Measurements from ENCODE around the gene LRRK2.

LRRK2 gene

DNA sequence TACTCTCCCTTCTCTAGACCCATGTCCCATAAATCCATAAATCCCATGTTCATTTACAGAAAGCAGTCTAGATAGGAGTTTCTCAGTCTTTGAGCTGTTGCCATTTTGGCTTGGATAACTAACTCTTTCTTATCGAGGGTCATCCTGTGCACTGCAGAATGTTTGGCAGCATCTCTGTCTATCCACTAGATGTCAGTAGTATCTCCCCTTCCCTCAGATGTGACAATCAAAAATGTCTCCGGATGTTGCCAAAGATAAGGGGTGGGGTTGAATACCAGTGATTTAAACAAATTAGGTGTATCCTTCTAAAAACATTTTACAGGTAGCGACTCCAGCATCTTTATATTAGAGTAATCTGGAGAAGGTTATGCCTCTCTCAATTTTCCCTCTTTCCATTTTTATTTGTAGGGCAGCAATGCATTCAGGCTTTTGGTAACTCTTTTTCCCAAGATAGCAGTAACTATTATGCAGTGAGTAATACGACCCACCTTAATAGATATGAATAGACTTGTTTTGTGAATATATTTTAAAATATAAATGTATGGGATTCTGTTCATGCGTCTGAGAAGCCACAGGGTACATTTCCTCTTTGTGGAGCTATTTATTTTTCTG is 100.7 kb downstream of the LRRK2 start:
- H3K79me1 ChIP-seq (ENCODE audit: low read length) = no peaks in the 10 kb centered on the region
- H2AK5ac ChIP-seq (ENCODE audit: low read length) = no peak overlapping the region
- no peak overlapping the region for H3K27ac ChIP-seq (ENCODE audit: low read depth, low read length)
- no peak overlapping the region for H2BK120ac ChIP-seq (ENCODE audit: insufficient read depth, low read length, poor library complexity)
- no peak overlapping the region for H3K4ac ChIP-seq (ENCODE audit: low read depth, low read length)
- no peaks in the 10 kb centered on the region for H3K4me1 ChIP-seq (ENCODE audit: control insufficient read depth in 1 of 2, insufficient read depth in 2 of 2, low read length in 2 of 2)
- no peak overlapping the region for H2BK5ac ChIP-seq (ENCODE audit: low read depth, low read length, poor library complexity)
- no peak overlapping the region for H4K8ac ChIP-seq (ENCODE audit: low read depth, low read length)
- H3K36me3 ChIP-seq (ENCODE audit: control insufficient read depth in 1 of 2, insufficient read depth in 2 of 2, low read length in 2 of 2) = no peaks in the 10 kb centered on the region
- no peak overlapping the region for H3K14ac ChIP-seq (ENCODE audit: low read length)
- H3K18ac ChIP-seq (ENCODE audit: low read length) = no peak overlapping the region
- H3K27me3 ChIP-seq (ENCODE audit: insufficient read depth, low read length) = no peaks in the 10 kb centered on the region
- peak; percentile 10 to 58 for DNase-seq
- H2AFZ ChIP-seq (ENCODE audit: insufficient read depth, low read length, poor library complexity) = no peak overlapping the region
- no CpG with 5 or more reads among the region's 5 CpGs for WGBS (ENCODE audit: extremely low coverage, insufficient coverage, insufficient read length)
- no peaks in the 10 kb centered on the region for H3K9me3 ChIP-seq (ENCODE audit: insufficient read depth, low read depth, low read length)
- H3K4me3 ChIP-seq (ENCODE audit: low read depth, low read length) = no peak overlapping the region
- no peak overlapping the region for H2BK12ac ChIP-seq (ENCODE audit: low read length)
- no peak overlapping the region for H4K12ac ChIP-seq (ENCODE audit: low read depth, low read length)
- no peak overlapping the region for H3K9ac ChIP-seq (ENCODE audit: low read length)
- no peaks in the 10 kb centered on the region for H3K79me2 ChIP-seq (ENCODE audit: control insufficient read depth, insufficient read depth, low read length, poor library complexity)
- H4K91ac ChIP-seq (ENCODE audit: low read depth, low read length) = no peak overlapping the region
- H3K23ac ChIP-seq (ENCODE audit: low read length) = no peak overlapping the region
- H3K4me2 ChIP-seq (ENCODE audit: low read length) = no peak overlapping the region

DNA sequence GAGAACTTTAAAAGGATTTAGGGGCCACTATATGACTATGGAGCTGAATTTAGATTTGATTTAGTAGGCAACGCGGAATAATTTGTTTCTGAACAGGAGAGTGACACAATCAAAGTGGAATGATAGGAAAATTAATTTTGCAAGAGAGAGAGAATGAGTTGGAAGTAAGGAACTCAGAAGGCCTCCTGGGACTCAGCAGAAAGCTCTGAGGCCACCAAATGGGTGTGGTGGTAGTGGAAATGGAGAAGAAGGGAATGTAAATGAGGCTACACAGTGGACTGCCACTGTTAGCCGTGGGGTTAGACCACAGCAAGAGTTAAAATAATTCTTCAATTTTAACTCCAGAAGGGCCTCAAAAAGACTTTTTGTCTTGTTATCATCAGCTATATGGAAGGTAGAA is 102.7 kb downstream of the LRRK2 start:
- no peak overlapping the region for H4K12ac ChIP-seq (ENCODE audit: low read depth, low read length)
- no peak overlapping the region for H3K4me3 ChIP-seq (ENCODE audit: low read depth, low read length)
- H3K4me2 ChIP-seq (ENCODE audit: low read length) = no peak overlapping the region
- no peak overlapping the region for H3K18ac ChIP-seq (ENCODE audit: low read length)
- H3K27ac ChIP-seq (ENCODE audit: low read depth, low read length) = no peak overlapping the region
- H3K4ac ChIP-seq (ENCODE audit: low read depth, low read length) = no peak overlapping the region
- no peak overlapping the region for H2BK5ac ChIP-seq (ENCODE audit: low read depth, low read length, poor library complexity)
- WGBS (ENCODE audit: extremely low coverage, insufficient coverage, insufficient read length) = no CpG with 5 or more reads among the region's 3 CpGs
- H3K36me3 ChIP-seq (ENCODE audit: control insufficient read depth in 1 of 2, insufficient read depth in 2 of 2, low read length in 2 of 2) = no peaks in the 10 kb centered on the region
- H2AK5ac ChIP-seq (ENCODE audit: low read length) = no peak overlapping the region
- H4K91ac ChIP-seq (ENCODE audit: low read depth, low read length) = no peak overlapping the region
- no peak overlapping the region for H3K9ac ChIP-seq (ENCODE audit: low read length)
- no peak overlapping the region for H2BK12ac ChIP-seq (ENCODE audit: low read length)
- no peaks in the 10 kb centered on the region for H3K27me3 ChIP-seq (ENCODE audit: insufficient read depth, low read length)
- H3K9me3 ChIP-seq (ENCODE audit: insufficient read depth, low read depth, low read length) = no peaks in the 10 kb centered on the region
- H3K4me1 ChIP-seq (ENCODE audit: control insufficient read depth in 1 of 2, insufficient read depth in 2 of 2, low read length in 2 of 2) = no peaks in the 10 kb centered on the region
- H3K79me1 ChIP-seq (ENCODE audit: low read length) = no peaks in the 10 kb centered on the region
- no peak for DNase-seq
- H3K14ac ChIP-seq (ENCODE audit: low read length) = no peak overlapping the region
- no peak overlapping the region for H2AFZ ChIP-seq (ENCODE audit: insufficient read depth, low read length, poor library complexity)
- H2BK120ac ChIP-seq (ENCODE audit: insufficient read depth, low read length, poor library complexity) = no peak overlapping the region
- H3K23ac ChIP-seq (ENCODE audit: low read length) = no peak overlapping the region
- no peaks in the 10 kb centered on the region for H3K79me2 ChIP-seq (ENCODE audit: control insufficient read depth, insufficient read depth, low read length, poor library complexity)
- no peak overlapping the region for H4K8ac ChIP-seq (ENCODE audit: low read depth, low read length)

DNA sequence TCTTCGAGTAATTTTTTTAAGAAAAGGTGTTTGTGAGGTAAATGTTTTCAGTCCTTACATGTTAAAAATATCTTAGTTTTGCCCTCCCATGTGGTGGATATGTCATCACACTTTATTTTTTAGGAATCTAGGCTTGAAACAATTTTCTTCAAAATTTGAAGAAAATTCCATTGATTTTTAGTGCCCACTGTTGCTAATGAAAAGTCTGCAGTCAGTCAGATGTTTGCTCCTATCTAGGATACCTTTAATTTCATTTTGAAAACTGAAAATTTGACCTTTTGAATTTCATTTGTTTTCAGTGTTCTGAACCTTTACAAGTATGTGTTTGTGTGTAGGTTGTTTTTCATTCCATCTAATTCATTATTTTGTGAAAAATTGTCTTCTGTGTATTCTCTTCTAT is 105.4 kb downstream of the LRRK2 start:
- Histone ChIP-seq H3K14ac (ENCODE audit: low read length) (no peak overlapping the region), H3K27me3 (ENCODE audit: insufficient read depth, low read length) (no peaks in the 10 kb centered on the region), H3K23ac (ENCODE audit: low read length) (no peak overlapping the region), H4K12ac (ENCODE audit: low read depth, low read length) (no peak overlapping the region), H3K4ac (ENCODE audit: low read depth, low read length) (no peak overlapping the region), H2BK5ac (ENCODE audit: low read depth, low read length, poor library complexity) (no peak overlapping the region), H2AFZ (ENCODE audit: insufficient read depth, low read length, poor library complexity) (no peak overlapping the region), H3K79me2 (ENCODE audit: control insufficient read depth, insufficient read depth, low read length, poor library complexity) (no peaks in the 10 kb centered on the region), H3K4me3 (ENCODE audit: low read depth, low read length) (no peak overlapping the region), H3K79me1 (ENCODE audit: low read length) (no peaks in the 10 kb centered on the region), H2AK5ac (ENCODE audit: low read length) (no peak overlapping the region), H3K9me3 (ENCODE audit: insufficient read depth, low read depth, low read length) (no peaks in the 10 kb centered on the region), H3K4me2 (ENCODE audit: low read length) (no peak overlapping the region), H4K8ac (ENCODE audit: low read depth, low read length) (no peak overlapping the region), H2BK12ac (ENCODE audit: low read length) (no peak overlapping the region), H3K27ac (ENCODE audit: low read depth, low read length) (no peak overlapping the region), H3K4me1 (ENCODE audit: control insufficient read depth in 1 of 2, insufficient read depth in 2 of 2, low read length in 2 of 2) (no peaks in the 10 kb centered on the region), H3K18ac (ENCODE audit: low read length) (no peak overlapping the region), H4K91ac (ENCODE audit: low read depth, low read length) (no peak overlapping the region), H2BK120ac (ENCODE audit: insufficient read depth, low read length, poor library complexity) (no peak overlapping the region), H3K36me3 (ENCODE audit: control insufficient read depth in 1 of 2, insufficient read depth in 2 of 2, low read length in 2 of 2) (no peaks in the 10 kb centered on the region), H3K9ac (ENCODE audit: low read length) (no peak overlapping the region)
- no CpG with 5 or more reads among the region's 1 CpG for WGBS (ENCODE audit: extremely low coverage, insufficient coverage, insufficient read length)
- no peak for DNase-seq

DNA sequence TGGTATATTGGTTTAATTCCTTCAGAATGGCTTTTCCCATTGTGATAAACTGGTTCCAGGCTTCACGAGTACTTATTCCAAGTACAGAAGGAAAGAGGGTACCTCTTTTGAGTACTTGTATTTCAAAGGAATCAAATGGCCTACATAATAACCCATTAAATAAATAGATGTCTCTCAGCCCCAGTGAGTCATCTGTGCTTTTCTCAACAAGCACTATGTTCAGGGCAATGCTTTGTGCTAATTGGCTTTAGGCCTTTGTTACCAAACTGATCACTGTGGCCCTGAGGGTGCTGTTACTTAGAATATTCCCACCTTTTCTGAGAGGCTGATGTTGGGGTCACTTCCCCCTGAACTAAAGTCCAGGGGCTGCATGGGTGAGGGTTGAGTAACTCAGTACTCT is 107.1 kb downstream of the LRRK2 start:
- no peak overlapping the region for H3K4me3 ChIP-seq (ENCODE audit: low read depth, low read length)
- H3K79me1 ChIP-seq (ENCODE audit: low read length) = no peaks in the 10 kb centered on the region
- no peak overlapping the region for H3K4me2 ChIP-seq (ENCODE audit: low read length)
- no peaks in the 10 kb centered on the region for H3K9me3 ChIP-seq (ENCODE audit: insufficient read depth, low read depth, low read length)
- no peak overlapping the region for H3K27ac ChIP-seq (ENCODE audit: low read depth, low read length)
- no peak overlapping the region for H3K18ac ChIP-seq (ENCODE audit: low read length)
- no peaks in the 10 kb centered on the region for H3K27me3 ChIP-seq (ENCODE audit: insufficient read depth, low read length)
- no peaks in the 10 kb centered on the region for H3K79me2 ChIP-seq (ENCODE audit: control insufficient read depth, insufficient read depth, low read length, poor library complexity)
- H4K8ac ChIP-seq (ENCODE audit: low read depth, low read length) = no peak overlapping the region
- H2BK12ac ChIP-seq (ENCODE audit: low read length) = no peak overlapping the region
- no peak for DNase-seq
- no peak overlapping the region for H2AFZ ChIP-seq (ENCODE audit: insufficient read depth, low read length, poor library complexity)
- H2BK120ac ChIP-seq (ENCODE audit: insufficient read depth, low read length, poor library complexity) = no peak overlapping the region
- no peak overlapping the region for H4K91ac ChIP-seq (ENCODE audit: low read depth, low read length)
- no peak overlapping the region for H3K23ac ChIP-seq (ENCODE audit: low read length)
- H3K9ac ChIP-seq (ENCODE audit: low read length) = no peak overlapping the region
- H3K4ac ChIP-seq (ENCODE audit: low read depth, low read length) = no peak overlapping the region
- no peak overlapping the region for H4K12ac ChIP-seq (ENCODE audit: low read depth, low read length)
- H2AK5ac ChIP-seq (ENCODE audit: low read length) = no peak overlapping the region
- WGBS (ENCODE audit: extremely low coverage, insufficient coverage, insufficient read length) = no CpG with 5 or more reads among the region's 1 CpG
- no peaks in the 10 kb centered on the region for H3K4me1 ChIP-seq (ENCODE audit: control insufficient read depth in 1 of 2, insufficient read depth in 2 of 2, low read length in 2 of 2)
- H3K36me3 ChIP-seq (ENCODE audit: control insufficient read depth in 1 of 2, insufficient read depth in 2 of 2, low read length in 2 of 2) = no peaks in the 10 kb centered on the region
- no peak overlapping the region for H3K14ac ChIP-seq (ENCODE audit: low read length)
- no peak overlapping the region for H2BK5ac ChIP-seq (ENCODE audit: low read depth, low read length, poor library complexity)

Data from trophoblast cell (in vitro differentiated cells and primary cell).